Measurements from ENCODE around the gene DHRS11. TPM values are rescaled to one million over a fixed set of nuclear protein-coding genes. Genes with fewer than 3 reads are reported as not detected.
"Not testable (repeated sequence)": the region's sequence is repeated elsewhere in the genome, so short reads cannot be mapped to it uniquely, and the experiment has no call there.

The DHRS11 gene
- total RNA-seq, 1 experiment from 2014 or later = 38.0 TPM

- not testable (repeated sequence) for DNase-seq (ENCODE audit: low spot score); H3K36me3 Mint-ChIP-seq; H3K4me3 Mint-ChIP-seq; ATAC-seq; H3K9me3 Mint-ChIP-seq; H3K27ac Mint-ChIP-seq; H3K27me3 Mint-ChIP-seq (ENCODE audit: low read depth)
- POLR2A ChIA-PET = interaction anchor here (0.6 kb wide), 1 partner anchor 565 kb away, joined by 3 read pairs; no protein-coding TSS in a partner anchor
- CTCF ChIA-PET = interaction anchor here (1.1 kb wide), 1 partner anchor 27 kb away, joined by 3 read pairs; no protein-coding TSS in a partner anchor
- peaks cover 32% of the 10 kb centered on the region for H3K4me1 Mint-ChIP-seq
- TF ChIP-seq ZNF121 (CRISPR knock-in tag; IDR thresholded peaks at IDR 0.05) = peak; percentile 72; the same call in 1 of the 2 replicates
Measured at GRCh38 chr17:36605028-36605427, 13.3 kb downstream of the DHRS11 start.

GRCh38 chr17:36608280-36608679 lies 16.6 kb downstream of the DHRS11 start:
- Mint-ChIP-seq H3K27ac (no peak overlapping the region; the same call in 1 of the 2 replicates), H3K9me3 (peaks cover 8% of the 10 kb centered on the region; the same call in 1 of the 2 replicates), H3K36me3 (peaks cover 14% of the 10 kb centered on the region), H3K4me1 (peaks cover 36% of the 10 kb centered on the region), H3K4me3 (no peak overlapping the region), H3K27me3 (ENCODE audit: low read depth) (no peaks in the 10 kb centered on the region)
- CTCF ChIA-PET = interaction anchor here (0.6 to 1.1 kb wide), 4 partner anchors 9 to 475 kb away, joined by 3 to 6 read pairs (median 3); no protein-coding TSS in a partner anchor
- TF ChIP-seq ZBTB43 (CRISPR knock-in tag; IDR thresholded peaks at IDR 0.05) (no peak), MYBL2 (CRISPR knock-in tag; IDR thresholded peaks at IDR 0.05) (no peak), SP1 (CRISPR knock-in tag; conservative IDR thresholded peaks at IDR 0.05) (no peak), CDX4 (CRISPR knock-in tag; IDR thresholded peaks at IDR 0.05; ENCODE audit: borderline replicate concordance) (no peak), ZBTB21 (CRISPR knock-in tag; IDR thresholded peaks at IDR 0.05; ENCODE audit: borderline replicate concordance) (no peak)
- TF ChIP-seq, protein P1, sequence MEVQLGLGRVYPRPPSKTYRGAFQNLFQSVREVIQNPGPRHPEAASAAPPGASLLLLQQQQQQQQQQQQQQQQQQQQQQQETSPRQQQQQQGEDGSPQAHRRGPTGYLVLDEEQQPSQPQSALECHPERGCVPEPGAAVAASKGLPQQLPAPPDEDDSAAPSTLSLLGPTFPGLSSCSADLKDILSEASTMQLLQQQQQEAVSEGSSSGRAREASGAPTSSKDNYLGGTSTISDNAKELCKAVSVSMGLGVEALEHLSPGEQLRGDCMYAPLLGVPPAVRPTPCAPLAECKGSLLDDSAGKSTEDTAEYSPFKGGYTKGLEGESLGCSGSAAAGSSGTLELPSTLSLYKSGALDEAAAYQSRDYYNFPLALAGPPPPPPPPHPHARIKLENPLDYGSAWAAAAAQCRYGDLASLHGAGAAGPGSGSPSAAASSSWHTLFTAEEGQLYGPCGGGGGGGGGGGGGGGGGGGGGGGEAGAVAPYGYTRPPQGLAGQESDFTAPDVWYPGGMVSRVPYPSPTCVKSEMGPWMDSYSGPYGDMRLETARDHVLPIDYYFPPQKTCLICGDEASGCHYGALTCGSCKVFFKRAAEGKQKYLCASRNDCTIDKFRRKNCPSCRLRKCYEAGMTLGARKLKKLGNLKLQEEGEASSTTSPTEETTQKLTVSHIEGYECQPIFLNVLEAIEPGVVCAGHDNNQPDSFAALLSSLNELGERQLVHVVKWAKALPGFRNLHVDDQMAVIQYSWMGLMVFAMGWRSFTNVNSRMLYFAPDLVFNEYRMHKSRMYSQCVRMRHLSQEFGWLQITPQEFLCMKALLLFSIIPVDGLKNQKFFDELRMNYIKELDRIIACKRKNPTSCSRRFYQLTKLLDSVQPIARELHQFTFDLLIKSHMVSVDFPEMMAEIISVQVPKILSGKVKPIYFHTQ (CRISPR knock-in tag; IDR thresholded peaks at IDR 0.05) = no peak
- TF ChIP-seq, protein P2, sequence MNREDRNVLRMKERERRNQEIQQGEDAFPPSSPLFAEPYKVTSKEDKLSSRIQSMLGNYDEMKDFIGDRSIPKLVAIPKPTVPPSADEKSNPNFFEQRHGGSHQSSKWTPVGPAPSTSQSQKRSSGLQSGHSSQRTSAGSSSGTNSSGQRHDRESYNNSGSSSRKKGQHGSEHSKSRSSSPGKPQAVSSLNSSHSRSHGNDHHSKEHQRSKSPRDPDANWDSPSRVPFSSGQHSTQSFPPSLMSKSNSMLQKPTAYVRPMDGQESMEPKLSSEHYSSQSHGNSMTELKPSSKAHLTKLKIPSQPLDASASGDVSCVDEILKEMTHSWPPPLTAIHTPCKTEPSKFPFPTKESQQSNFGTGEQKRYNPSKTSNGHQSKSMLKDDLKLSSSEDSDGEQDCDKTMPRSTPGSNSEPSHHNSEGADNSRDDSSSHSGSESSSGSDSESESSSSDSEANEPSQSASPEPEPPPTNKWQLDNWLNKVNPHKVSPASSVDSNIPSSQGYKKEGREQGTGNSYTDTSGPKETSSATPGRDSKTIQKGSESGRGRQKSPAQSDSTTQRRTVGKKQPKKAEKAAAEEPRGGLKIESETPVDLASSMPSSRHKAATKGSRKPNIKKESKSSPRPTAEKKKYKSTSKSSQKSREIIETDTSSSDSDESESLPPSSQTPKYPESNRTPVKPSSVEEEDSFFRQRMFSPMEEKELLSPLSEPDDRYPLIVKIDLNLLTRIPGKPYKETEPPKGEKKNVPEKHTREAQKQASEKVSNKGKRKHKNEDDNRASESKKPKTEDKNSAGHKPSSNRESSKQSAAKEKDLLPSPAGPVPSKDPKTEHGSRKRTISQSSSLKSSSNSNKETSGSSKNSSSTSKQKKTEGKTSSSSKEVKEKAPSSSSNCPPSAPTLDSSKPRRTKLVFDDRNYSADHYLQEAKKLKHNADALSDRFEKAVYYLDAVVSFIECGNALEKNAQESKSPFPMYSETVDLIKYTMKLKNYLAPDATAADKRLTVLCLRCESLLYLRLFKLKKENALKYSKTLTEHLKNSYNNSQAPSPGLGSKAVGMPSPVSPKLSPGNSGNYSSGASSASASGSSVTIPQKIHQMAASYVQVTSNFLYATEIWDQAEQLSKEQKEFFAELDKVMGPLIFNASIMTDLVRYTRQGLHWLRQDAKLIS (CRISPR knock-in tag; IDR thresholded peaks at IDR 0.05; ENCODE audit: borderline replicate concordance) = no peak
- DNase-seq (ENCODE audit: low spot score) (no peak), ATAC-seq (no peak)
- POLR2A ChIA-PET = no interaction called here

DNA sequence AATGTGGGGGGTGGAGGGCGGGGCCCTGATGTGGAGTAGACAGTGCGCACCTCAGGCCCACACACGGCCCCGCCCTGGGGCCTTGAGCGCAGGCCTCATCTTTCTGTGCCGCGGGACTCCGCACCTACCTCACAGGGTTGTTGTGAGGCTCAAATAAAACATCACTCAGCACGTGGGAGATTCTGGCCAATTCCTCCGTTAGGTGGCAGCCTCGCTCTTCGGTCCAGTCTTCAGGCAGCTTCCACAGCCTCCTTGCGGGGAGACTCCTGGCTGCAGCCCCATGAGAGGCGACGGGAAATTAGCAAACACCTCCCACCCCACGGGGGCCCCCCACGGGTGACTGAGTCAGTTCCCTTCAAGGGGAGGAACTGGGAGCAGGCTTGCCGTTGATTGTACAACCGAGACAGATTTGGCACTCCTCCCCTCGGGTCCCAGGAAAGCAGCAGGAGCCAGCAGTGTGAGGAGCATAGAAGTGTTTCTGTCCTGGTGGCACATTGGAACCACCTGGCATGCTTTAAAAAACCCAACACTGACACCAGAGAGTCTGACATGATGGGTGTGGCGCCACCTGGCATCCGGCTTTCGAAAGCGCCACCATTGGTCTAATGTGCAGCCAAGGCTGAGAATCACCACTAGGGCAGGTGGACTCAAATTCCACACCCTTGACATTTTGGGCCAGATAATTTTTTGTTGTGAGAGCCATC lies 17.3 kb downstream of the DHRS11 start:
- Mint-ChIP-seq H3K4me3 (no peak overlapping the region), H3K4me1 (peaks cover 39% of the 10 kb centered on the region), H3K27me3 (ENCODE audit: low read depth) (no peaks in the 10 kb centered on the region), H3K9me3 (peaks cover 8% of the 10 kb centered on the region; the same call in 1 of the 2 replicates), H3K36me3 (peaks cover 14% of the 10 kb centered on the region), H3K27ac (no peak overlapping the region; the same call in 1 of the 2 replicates)
- DNase-seq (ENCODE audit: low spot score) (peak; percentile 60), ATAC-seq (peak; percentile 64)
- POLR2A ChIA-PET = no interaction called here
- CTCF ChIA-PET = interaction anchor here (0.6 to 1.1 kb wide), 4 partner anchors 8 to 474 kb away, joined by 3 to 6 read pairs (median 3); no protein-coding TSS in a partner anchor
- TF ChIP-seq, protein P3, sequence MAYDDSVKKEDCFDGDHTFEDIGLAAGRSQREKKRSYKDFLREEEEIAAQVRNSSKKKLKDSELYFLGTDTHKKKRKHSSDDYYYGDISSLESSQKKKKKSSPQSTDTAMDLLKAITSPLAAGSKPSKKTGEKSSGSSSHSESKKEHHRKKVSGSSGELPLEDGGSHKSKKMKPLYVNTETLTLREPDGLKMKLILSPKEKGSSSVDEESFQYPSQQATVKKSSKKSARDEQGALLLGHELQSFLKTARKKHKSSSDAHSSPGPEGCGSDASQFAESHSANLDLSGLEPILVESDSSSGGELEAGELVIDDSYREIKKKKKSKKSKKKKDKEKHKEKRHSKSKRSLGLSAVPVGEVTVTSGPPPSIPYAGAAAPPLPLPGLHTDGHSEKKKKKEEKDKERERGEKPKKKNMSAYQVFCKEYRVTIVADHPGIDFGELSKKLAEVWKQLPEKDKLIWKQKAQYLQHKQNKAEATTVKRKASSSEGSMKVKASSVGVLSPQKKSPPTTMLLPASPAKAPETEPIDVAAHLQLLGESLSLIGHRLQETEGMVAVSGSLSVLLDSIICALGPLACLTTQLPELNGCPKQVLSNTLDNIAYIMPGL (CRISPR knock-in tag; IDR thresholded peaks at IDR 0.05) = 0 out of 2 replicates have a peak, but pooled peaks have one; percentile 23
- TF ChIP-seq, protein P4, sequence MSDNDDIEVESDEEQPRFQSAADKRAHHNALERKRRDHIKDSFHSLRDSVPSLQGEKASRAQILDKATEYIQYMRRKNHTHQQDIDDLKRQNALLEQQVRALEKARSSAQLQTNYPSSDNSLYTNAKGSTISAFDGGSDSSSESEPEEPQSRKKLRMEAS (CRISPR knock-in tag; IDR thresholded peaks at IDR 0.05) = peak; percentile 46; the same call in 1 of the 2 replicates
- TF ChIP-seq CTCF (IDR thresholded peaks at IDR 0.05) (peak; percentile 26), NR2C2 (CRISPR knock-in tag; IDR thresholded peaks at IDR 0.05) (no peak), SMAD3 (CRISPR knock-in tag; IDR thresholded peaks at IDR 0.05; ENCODE audit: borderline replicate concordance) (no peak), ZNF423 (CRISPR knock-in tag; IDR thresholded peaks at IDR 0.05) (no peak)
- TF ChIP-seq, protein P5, sequence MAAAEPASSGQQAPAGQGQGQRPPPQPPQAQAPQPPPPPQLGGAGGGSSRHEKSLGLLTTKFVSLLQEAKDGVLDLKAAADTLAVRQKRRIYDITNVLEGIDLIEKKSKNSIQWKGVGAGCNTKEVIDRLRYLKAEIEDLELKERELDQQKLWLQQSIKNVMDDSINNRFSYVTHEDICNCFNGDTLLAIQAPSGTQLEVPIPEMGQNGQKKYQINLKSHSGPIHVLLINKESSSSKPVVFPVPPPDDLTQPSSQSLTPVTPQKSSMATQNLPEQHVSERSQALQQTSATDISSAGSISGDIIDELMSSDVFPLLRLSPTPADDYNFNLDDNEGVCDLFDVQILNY (CRISPR knock-in tag; IDR thresholded peaks at IDR 0.05) = no peak

Data from WTC11 (cell line).